Tibial artery (tissue), 4 donors: ENCODE measurements around the gene SUSD3.

Source experiments
- DNase-seq, 2 donors: peaks; one replicate each; pipeline ENCODE4 v3.0.0-alpha.2; 2019
- H3K27ac ChIP-seq, 2 donors: fragments of 200-600 bp; sonication (generic) in 1 of 2; 1 replicate in 1 of 2; 2 replicates in 1 of 2; pipeline ENCODE4 v1.5.1; 2018 to 2019; ENCODE audit warnings: mild to moderate bottlenecking in 1 of 2
- H3K27me3 ChIP-seq, 2 donors: fragments of 200-600 bp; sonication (generic) in 1 of 2; one replicate each; pipeline versions ENCODE4 v1.5.1 to v1.6.0; 2016 to 2019
- H3K36me3 ChIP-seq, 3 donors: fragments of 200-600 bp; sonication (generic) in 2 of 3; one replicate each; pipeline ENCODE4 v1.5.1; 2016 to 2019; ENCODE audit warnings: mild to moderate bottlenecking in 2 of 3
- H3K4me1 ChIP-seq, 4 donors: fragments of 200-600 bp; sonication (generic) in 2 of 4; 1 replicate in 3 of 4; 2 replicates in 1 of 4; pipeline ENCODE4 v1.5.1; 2016 to 2019
- H3K4me3 ChIP-seq, 2 donors: fragments of 200-600 bp; sonication (generic) in 1 of 2; 1 replicate in 1 of 2; 2 replicates in 1 of 2; pipeline ENCODE4 v1.5.1; 2018 to 2019; ENCODE audit warnings: mild to moderate bottlenecking in 2 of 2
- H3K9me3 ChIP-seq, 3 donors: fragments of 200-600 bp; sonication (generic) in 1 of 3; one replicate each; pipeline ENCODE4 v1.5.1; 2016 to 2019
- CTCF ChIP-seq, 2 experiments: fragments of 200-600 bp in 1 of 2; fragments of 450-650 bp in 1 of 2; IDR thresholded peaks; one replicate each; pipeline ENCODE4 v1.5.1; 2017 to 2019; ENCODE audit warnings: antibody characterized with exemption in 2 of 2, mild to moderate bottlenecking in 1 of 2, moderate library complexity in 1 of 2
- intact Hi-C: fragments of 100-400 bp; cut with DNase I; formaldehyde crosslinking; loops from one replicate; pipeline ENCODE4 v1.15.0; 2023; ENCODE audit warnings: low total_unique reads

SUSD3 gene

GRCh38 chr9:93132946-93133680 is 74.6 kb downstream of the SUSD3 start:
- Histone ChIP-seq H3K36me3 (peaks cover 0 to 8% (median 0%) of the 10 kb centered on the region in 3 donors), H3K9me3 (no peaks in the 10 kb centered on the region), H3K27me3 (no peaks in the 10 kb centered on the region), H3K4me3 (peak overlapping the region; percentile 82 to 96), H3K4me1 (peaks cover 5 to 68% (median 59%) of the 10 kb centered on the region in 4 donors), H3K27ac (peak overlapping the region; percentile 98 to 100)
- no peak for TF ChIP-seq CTCF (IDR thresholded peaks at IDR 0.05)
- DNase-seq, result peak; percentile 59 to 86
- intact Hi-C loops, result loop anchor here (1.0 kb wide), 1 partner anchor 38 kb away; no protein-coding TSS in a partner anchor

GRCh38 chr9:93133681-93134014 is 75.1 kb downstream of the SUSD3 start:
- DNase-seq, result peak; percentile 86 to 93
- peaks cover 5 to 63% (median 56%) of the 10 kb centered on the region in 4 donors for H3K4me1 ChIP-seq
- intact Hi-C loops, result loop anchor here (1.0 kb wide), 1 partner anchor 38 kb away; no protein-coding TSS in a partner anchor

GRCh38 chr9:93134015-93134739 is 75.7 kb downstream of the SUSD3 start, which contains the start of gene NINJ1:
Gene NINJ1, minus strand, starts transcription at chr9:93134251. Its CDS starts 34 bp downstream, at chr9:93134217.
- Histone ChIP-seq H3K36me3 (no peaks in the 10 kb centered on the region), H3K27me3 (no peaks in the 10 kb centered on the region), H3K4me1 (peaks cover 5 to 58% (median 51%) of the 10 kb centered on the region in 4 donors), H3K9me3 (no peaks in the 10 kb centered on the region), H3K4me3 (peak within 1 kb of the TSS; percentile 82 to 96), H3K27ac (peak within 1 kb of the TSS; percentile 98 to 100)
- TF ChIP-seq CTCF (IDR thresholded peaks at IDR 0.05), result peak in 1 of 2 experiments; percentile 24
- peak; percentile 64 to 83 for DNase-seq
- intact Hi-C loops, result no loop called here

More at GRCh38 chr9:93133681-93134014, 75.1 kb downstream of the SUSD3 start:
- no peak for TF ChIP-seq CTCF (IDR thresholded peaks at IDR 0.05)
- Histone ChIP-seq H3K27ac (peak overlapping the region; percentile 98 to 100), H3K27me3 (no peaks in the 10 kb centered on the region), H3K36me3 (peaks cover 0 to 3% (median 0%) of the 10 kb centered on the region in 3 donors), H3K9me3 (no peaks in the 10 kb centered on the region), H3K4me3 (peak overlapping the region; percentile 82 to 96)
